Activated CD8-positive, alpha-beta T cell treated with anti-CD3 and anti-CD28 coated beads for 36 hours (primary cell): ENCODE results near the gene MB21D2. TPM values are rescaled to one million over a fixed set of nuclear protein-coding genes. Genes with fewer than 3 reads are reported as not detected.
A peak's percentile ranks its signal among the peaks of the same experiment; 100 is the strongest.

Experiments
- ATAC-seq: fragments of 200-7000 bp; cut with Tn5 transposase; one replicate; pipeline ENCODE4 v1.10.0; 2021; ENCODE audit warnings: mild to moderate bottlenecking, moderate library complexity
- CTCF ChIA-PET: fragments of 350-600 bp; sonication (Branson Sonifier 250); formaldehyde crosslinking; loops from one replicate; lab custom pipeline; 2021; ENCODE audit warnings: antibody characterized with exemption; lab: Charles Lee
- POLR2A ChIA-PET: fragments of 350-600 bp; sonication (Branson Sonifier 250); formaldehyde crosslinking; loops from one replicate; lab custom pipeline; 2021; ENCODE audit warnings: antibody characterized with exemption; lab: Charles Lee
- DNase-seq: peaks from one replicate; pipeline ENCODE4 v3.0.0-alpha.2; 2020
- H3K27ac Mint-ChIP-seq: one replicate; pipeline ENCODE4 v1.8.0; 2021; ENCODE audit warnings: mild to moderate bottlenecking, mixed read lengths
- H3K27me3 Mint-ChIP-seq: one replicate; pipeline ENCODE4 v1.8.0; 2021; ENCODE audit warnings: mixed read lengths
- H3K36me3 Mint-ChIP-seq: one replicate; pipeline ENCODE4 v1.8.0; 2021; ENCODE audit warnings: low read depth, mixed read lengths
- H3K4me1 Mint-ChIP-seq: one replicate; pipeline ENCODE4 v1.8.0; 2021; ENCODE audit warnings: low read depth, mixed read lengths
- H3K4me3 Mint-ChIP-seq: one replicate; pipeline ENCODE4 v1.8.0; 2021; ENCODE audit warnings: mild to moderate bottlenecking, moderate library complexity, mixed read lengths
- H3K9me3 Mint-ChIP-seq: one replicate; pipeline ENCODE4 v1.8.0; 2021; ENCODE audit warnings: mixed read lengths
- CTCF ChIP-seq: fragments of 200-600 bp; IDR thresholded peaks from one replicate; pipeline ENCODE4 v1.8.0; 2022; ENCODE audit warnings: antibody characterized with exemption, mild to moderate bottlenecking
- intact Hi-C: fragments of 100-400 bp; cut with micrococcal nuclease; formaldehyde crosslinking; loops from one replicate; pipeline ENCODE4 v1.10.0; 2022
- total RNA-seq, 2 experiments: library from RNA; stranded (reverse); gene quantifications; one replicate each; pipeline ENCODE4 v1.2.3, GENCODE V29; 2021

Gene MB21D2
- total RNA-seq, 2 experiments from 2014 or later, result 3.1 to 3.2 TPM

- POLR2A ChIA-PET, result no interaction called here
- CTCF ChIA-PET, result no interaction called here
- no peak for TF ChIP-seq CTCF
- H3K4me1 Mint-ChIP-seq, result peaks cover 23% of the 10 kb centered on the region
- no peaks in the 10 kb centered on the region for H3K27me3 Mint-ChIP-seq
- no peak overlapping the region for H3K27ac Mint-ChIP-seq
- no peak for DNase-seq
- no peaks in the 10 kb centered on the region for H3K36me3 Mint-ChIP-seq
- ATAC-seq, result no peak
- intact Hi-C loops, result no loop called here
- H3K9me3 Mint-ChIP-seq, result no peaks in the 10 kb centered on the region
- H3K4me3 Mint-ChIP-seq, result no peak overlapping the region
Measured at GRCh38 chr3:192848371-192849233, 69.1 kb downstream of the MB21D2 start.

GRCh38 chr3:192847941-192848340 lies 69.7 kb downstream of the MB21D2 start:
- POLR2A ChIA-PET, result no interaction called here
- ATAC-seq (no peak), DNase-seq (no peak)
- intact Hi-C loops, result no loop called here
- Mint-ChIP-seq H3K27ac (no peak overlapping the region), H3K4me3 (no peak overlapping the region), H3K9me3 (no peaks in the 10 kb centered on the region), H3K36me3 (no peaks in the 10 kb centered on the region), H3K4me1 (peaks cover 23% of the 10 kb centered on the region), H3K27me3 (no peaks in the 10 kb centered on the region)
- CTCF ChIA-PET, result no interaction called here
- no peak for TF ChIP-seq CTCF

- CTCF ChIA-PET, result no interaction called here
- Mint-ChIP-seq H3K36me3 (no peaks in the 10 kb centered on the region), H3K4me1 (peaks cover 9% of the 10 kb centered on the region), H3K9me3 (no peaks in the 10 kb centered on the region), H3K27ac (no peak overlapping the region), H3K4me3 (no peak overlapping the region), H3K27me3 (no peaks in the 10 kb centered on the region)
- intact Hi-C loops, result no loop called here
- TF ChIP-seq CTCF, result no peak
- DNase-seq (no peak), ATAC-seq (peak; percentile 53)
- POLR2A ChIA-PET, result no interaction called here
Measured at GRCh38 chr3:192845526-192845855, 72.2 kb downstream of the MB21D2 start.

- Mint-ChIP-seq H3K27ac (no peak overlapping the region), H3K27me3 (no peaks in the 10 kb centered on the region), H3K4me3 (no peak overlapping the region), H3K4me1 (peaks cover 5% of the 10 kb centered on the region), H3K36me3 (no peaks in the 10 kb centered on the region), H3K9me3 (no peaks in the 10 kb centered on the region)
- intact Hi-C loops, result no loop called here
- TF ChIP-seq CTCF, result no peak
- DNase-seq, result no peak
- ChIA-PET CTCF (no interaction called here), POLR2A (no interaction called here)
- peak; percentile 10 for ATAC-seq
Measured at GRCh38 chr3:192844836-192845525, 72.7 kb downstream of the MB21D2 start.

- no peak overlapping the region for H3K27ac Mint-ChIP-seq
- H3K9me3 Mint-ChIP-seq, result no peaks in the 10 kb centered on the region
- H3K4me3 Mint-ChIP-seq, result no peak overlapping the region
- POLR2A ChIA-PET, result no interaction called here
- peaks cover 5% of the 10 kb centered on the region for H3K4me1 Mint-ChIP-seq
- H3K27me3 Mint-ChIP-seq, result no peaks in the 10 kb centered on the region
- intact Hi-C loops, result no loop called here
- CTCF ChIA-PET, result no interaction called here
- ATAC-seq (no peak), DNase-seq (no peak)
- H3K36me3 Mint-ChIP-seq, result no peaks in the 10 kb centered on the region
- no peak for TF ChIP-seq CTCF
Measured at GRCh38 chr3:192844486-192844765, 73.2 kb downstream of the MB21D2 start.
